OCI-M2 (cell line): Measurements from ENCODE around the gene PRDX3.

Experiments
- DNase-seq: peaks from one replicate; lab custom pipeline; 2025; ENCODE audit not compliant: unreplicated experiment; lab: John Stamatoyannopoulos, UW

PRDX3 gene

DNA sequence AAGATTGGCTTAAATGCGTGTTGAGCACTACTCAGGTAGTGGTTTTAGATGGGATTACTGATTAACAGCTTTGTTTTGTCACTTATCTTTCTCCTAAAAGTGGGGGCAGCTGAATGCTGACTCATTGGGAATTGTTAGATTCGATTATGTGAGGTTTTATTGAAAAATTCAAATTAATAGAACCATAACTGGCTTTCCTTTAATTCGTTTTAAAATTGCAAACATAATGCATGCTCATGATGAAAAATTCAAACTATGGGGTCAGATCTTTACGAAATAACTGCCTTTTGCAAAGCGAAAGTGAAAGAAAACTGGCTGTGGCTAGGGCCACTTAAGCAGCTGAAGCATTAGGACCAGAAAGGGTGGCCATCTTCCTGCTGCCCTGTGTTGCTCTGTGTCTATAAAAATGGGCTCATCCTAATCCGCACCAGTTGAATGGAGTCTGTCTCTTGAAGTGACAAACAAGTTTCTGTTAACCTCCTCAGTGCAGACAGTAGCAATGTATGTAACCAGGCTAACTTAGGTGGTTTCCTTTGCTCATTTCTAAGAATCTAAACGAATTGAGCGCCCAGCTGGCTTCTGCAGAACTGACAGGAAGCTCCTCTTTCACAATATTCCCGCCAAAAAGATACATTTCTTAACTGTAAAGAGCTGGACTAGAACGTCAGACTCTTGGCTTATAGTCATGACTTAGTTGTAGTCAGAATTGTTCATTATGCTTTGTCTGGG lies 46.9 kb downstream of the PRDX3 start:
- no peak for DNase-seq

- no peak for DNase-seq
These were observed 48.9 kb downstream of the PRDX3 start for GRCh38 chr10:119129721-119130120.

DNA sequence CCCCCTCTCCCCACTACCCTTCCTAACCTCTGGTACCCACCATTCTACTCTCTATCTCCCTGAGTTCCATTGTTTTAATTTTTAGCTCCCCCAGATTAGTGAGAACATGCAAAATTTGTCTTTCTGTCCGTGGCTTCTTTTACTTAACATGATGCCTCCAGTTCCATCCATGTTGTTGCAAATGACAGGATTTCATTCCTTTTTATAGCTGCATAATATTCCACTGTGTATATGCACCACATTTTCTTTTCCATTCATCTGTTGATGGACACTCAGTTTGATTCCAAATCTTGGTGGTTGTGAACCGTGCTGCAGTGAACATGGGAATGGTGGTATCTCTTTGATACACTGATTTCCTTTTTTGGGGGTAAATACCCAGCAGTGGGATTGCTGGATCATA lies 52.7 kb downstream of the PRDX3 start:
- DNase-seq = no peak

DNA sequence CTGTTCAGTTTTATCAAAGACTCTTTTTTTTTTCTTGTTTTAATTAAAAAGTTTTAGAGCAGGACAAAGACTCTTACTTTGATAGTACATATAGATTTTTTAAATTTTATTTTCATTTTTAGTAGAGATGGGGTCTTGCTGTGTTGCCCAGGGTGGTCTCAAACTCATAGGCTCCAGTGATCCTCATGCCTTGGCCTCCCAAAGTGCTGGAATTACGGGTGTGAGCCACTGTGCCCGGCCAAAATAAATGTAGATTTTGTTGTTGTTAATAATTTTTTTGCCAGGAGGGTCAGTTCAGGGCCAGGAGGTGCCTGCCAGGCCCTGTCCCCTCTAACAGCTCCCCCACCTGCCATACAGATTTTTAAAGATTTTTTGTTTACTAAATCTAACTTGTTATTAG lies 57.7 kb downstream of the PRDX3 start:
- DNase-seq = no peak

- DNase-seq = no peak
These were observed 58.2 kb downstream of the PRDX3 start for GRCh38 chr10:119120413-119120867.

DNA sequence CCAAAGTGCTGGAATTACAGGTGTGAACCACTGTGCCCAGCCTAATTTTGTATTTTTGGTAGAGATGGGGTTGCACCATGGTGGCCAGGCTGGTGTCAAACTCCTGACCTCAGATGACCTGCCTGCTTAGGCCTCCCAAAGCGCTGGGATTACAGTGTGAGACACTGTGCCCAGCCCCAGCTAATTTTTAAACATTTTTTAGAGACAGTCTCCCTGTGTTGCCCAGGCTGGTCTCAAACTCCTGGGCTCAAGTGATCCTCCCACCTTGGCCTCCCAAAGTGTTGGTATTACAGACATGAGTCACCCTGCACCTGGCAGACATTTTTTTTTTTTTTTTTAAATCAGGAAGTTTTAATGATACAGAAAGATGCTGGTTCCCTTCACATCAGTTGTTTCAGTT lies 59.2 kb downstream of the PRDX3 start:
- DNase-seq = no peak

GRCh38 chr10:119118231-119118630 lies 60.4 kb downstream of the PRDX3 start:
- no peak for DNase-seq
